ENCODE measurements around the gene PDE7B. TPM values are rescaled to one million over a fixed set of nuclear protein-coding genes. Genes with fewer than 3 reads are reported as not detected.
"Not testable (repeated sequence)": the region's sequence is repeated elsewhere in the genome, so short reads cannot be mapped to it uniquely, and the experiment has no call there.

Gene PDE7B
- polyA plus RNA-seq, 3 donors, result 5.5 to 10.5 (median 8.5) TPM

GRCh38 chr6:136108361-136108945 lies 257.0 kb downstream of the PDE7B start:
- DNase-seq (ENCODE audit: extremely low read depth in 1 of 11, low read depth in 9 of 11, low spot score in 4 of 11), result no peak

- DNase-seq (ENCODE audit: extremely low read depth in 1 of 11, low read depth in 9 of 11, low spot score in 4 of 11), result no peak
Measured at GRCh38 chr6:136111831-136112230, 260.3 kb downstream of the PDE7B start.

- no peak for DNase-seq (ENCODE audit: extremely low read depth in 1 of 11, low read depth in 9 of 11, low spot score in 4 of 11)
Measured at GRCh38 chr6:136112262-136112661, 260.8 kb downstream of the PDE7B start.

- peak in 3 of 11 donors; percentile 44 to 54 (median 50) for DNase-seq (ENCODE audit: extremely low read depth in 1 of 11, low read depth in 9 of 11, low spot score in 4 of 11)
Measured at GRCh38 chr6:136113736-136114173, 262.3 kb downstream of the PDE7B start.

- DNase-seq (ENCODE audit: extremely low read depth in 1 of 11, low read depth in 9 of 11, low spot score in 4 of 11), result no peak
Measured at GRCh38 chr6:136114661-136115060, 263.2 kb downstream of the PDE7B start.

- DNase-seq (ENCODE audit: extremely low read depth in 1 of 11, low read depth in 9 of 11, low spot score in 4 of 11), result no peak
Measured at GRCh38 chr6:136115941-136116340, 264.4 kb downstream of the PDE7B start.

GRCh38 chr6:136117081-136117480 lies 265.6 kb downstream of the PDE7B start:
- no peak for DNase-seq (ENCODE audit: extremely low read depth in 1 of 11, low read depth in 9 of 11, low spot score in 4 of 11)

- DNase-seq (ENCODE audit: extremely low read depth in 1 of 11, low read depth in 9 of 11, low spot score in 4 of 11), result no peak
Measured at GRCh38 chr6:136118787-136119186, 267.3 kb downstream of the PDE7B start.

GRCh38 chr6:136123468-136123867 lies 272.0 kb downstream of the PDE7B start:
- peak in 1 of 11 donors; percentile 21 for DNase-seq (ENCODE audit: extremely low read depth in 1 of 11, low read depth in 9 of 11, low spot score in 4 of 11)

- no peak for DNase-seq (ENCODE audit: extremely low read depth in 1 of 11, low read depth in 9 of 11, low spot score in 4 of 11)
Measured at GRCh38 chr6:136125585-136125984, 274.1 kb downstream of the PDE7B start.

- peak in 3 of 11 donors; percentile 33 to 49 (median 39) for DNase-seq (ENCODE audit: extremely low read depth in 1 of 11, low read depth in 9 of 11, low spot score in 4 of 11)
Measured at GRCh38 chr6:136127873-136128272, 276.4 kb downstream of the PDE7B start.

GRCh38 chr6:136129365-136129764 lies 277.9 kb downstream of the PDE7B start:
- DNase-seq (ENCODE audit: extremely low read depth in 1 of 11, low read depth in 9 of 11, low spot score in 4 of 11), result no peak

GRCh38 chr6:136134268-136134667 lies 282.8 kb downstream of the PDE7B start:
- DNase-seq (ENCODE audit: extremely low read depth in 1 of 11, low read depth in 9 of 11, low spot score in 4 of 11), result no peak

GRCh38 chr6:136134751-136135150 lies 283.2 kb downstream of the PDE7B start:
- no peak for DNase-seq (ENCODE audit: extremely low read depth in 1 of 11, low read depth in 9 of 11, low spot score in 4 of 11)

GRCh38 chr6:136136274-136136673 lies 284.8 kb downstream of the PDE7B start:
- no peak for DNase-seq (ENCODE audit: extremely low read depth in 1 of 11, low read depth in 9 of 11, low spot score in 4 of 11)

- no peak for DNase-seq (ENCODE audit: extremely low read depth in 1 of 11, low read depth in 9 of 11, low spot score in 4 of 11)
Measured at GRCh38 chr6:136137008-136137692, 285.6 kb downstream of the PDE7B start.

- DNase-seq (ENCODE audit: extremely low read depth in 1 of 11, low read depth in 9 of 11, low spot score in 4 of 11), result no peak
Measured at GRCh38 chr6:136137739-136138402, 286.4 kb downstream of the PDE7B start.

- DNase-seq (ENCODE audit: extremely low read depth in 1 of 11, low read depth in 9 of 11, low spot score in 4 of 11), result not testable (repeated sequence)
Measured at GRCh38 chr6:136139111-136139510, 287.6 kb downstream of the PDE7B start.

GRCh38 chr6:136144251-136145023 lies 292.9 kb downstream of the PDE7B start:
- DNase-seq (ENCODE audit: extremely low read depth in 1 of 11, low read depth in 9 of 11, low spot score in 4 of 11), result no peak

- DNase-seq (ENCODE audit: extremely low read depth in 1 of 11, low read depth in 9 of 11, low spot score in 4 of 11), result no peak
Measured at GRCh38 chr6:136146130-136146529, 294.6 kb downstream of the PDE7B start.
